ENCODE results near the gene PRKN. TPM values are rescaled to one million over a fixed set of nuclear protein-coding genes. Genes with fewer than 3 reads are reported as not detected.

PRKN gene
- total RNA-seq, 2 experiments from 2014 or later, result 0.63 TPM; not detected in 1

GRCh38 chr6:161918109-161918531 lies 809.4 kb downstream of the PRKN start:
- no peak for ATAC-seq
- ChIA-PET POLR2A (no interaction called here), CTCF (no interaction called here)
- Mint-ChIP-seq H3K27ac (no peak overlapping the region), H3K4me3 (no peak overlapping the region), H3K27me3 (ENCODE audit: low read depth) (no peaks in the 10 kb centered on the region), H3K36me3 (ENCODE audit: low read depth) (no peaks in the 10 kb centered on the region), H3K9me3 (ENCODE audit: insufficient read depth) (no peaks in the 10 kb centered on the region), H3K4me1 (ENCODE audit: low read depth) (no peaks in the 10 kb centered on the region)
- no peak for DNase-seq

GRCh38 chr6:161917645-161918044 lies 809.9 kb downstream of the PRKN start:
- no peaks in the 10 kb centered on the region for H3K9me3 Mint-ChIP-seq (ENCODE audit: insufficient read depth)

GRCh38 chr6:161915456-161915964 lies 812.1 kb downstream of the PRKN start:
- H3K36me3 Mint-ChIP-seq (ENCODE audit: low read depth), result no peaks in the 10 kb centered on the region
- CTCF ChIA-PET, result no interaction called here
- H3K9me3 Mint-ChIP-seq (ENCODE audit: insufficient read depth), result no peaks in the 10 kb centered on the region
- no peak overlapping the region for H3K27ac Mint-ChIP-seq
- H3K27me3 Mint-ChIP-seq (ENCODE audit: low read depth), result no peaks in the 10 kb centered on the region
- no peaks in the 10 kb centered on the region for H3K4me1 Mint-ChIP-seq (ENCODE audit: low read depth)
- ATAC-seq, result no peak
- POLR2A ChIA-PET, result no interaction called here
- H3K4me3 Mint-ChIP-seq, result no peak overlapping the region
- no peak for DNase-seq

More at GRCh38 chr6:161917645-161918044, 809.9 kb downstream of the PRKN start:
- Mint-ChIP-seq H3K4me1 (ENCODE audit: low read depth) (no peaks in the 10 kb centered on the region), H3K4me3 (no peak overlapping the region), H3K27me3 (ENCODE audit: low read depth) (no peaks in the 10 kb centered on the region), H3K27ac (no peak overlapping the region), H3K36me3 (ENCODE audit: low read depth) (no peaks in the 10 kb centered on the region)
- ChIA-PET POLR2A (no interaction called here), CTCF (no interaction called here)
- no peak for ATAC-seq
- DNase-seq, result no peak

- ATAC-seq, result no peak
- no peaks in the 10 kb centered on the region for H3K4me1 Mint-ChIP-seq (ENCODE audit: low read depth)
- ChIA-PET CTCF (no interaction called here), POLR2A (no interaction called here)
- H3K36me3 Mint-ChIP-seq (ENCODE audit: low read depth), result no peaks in the 10 kb centered on the region
- DNase-seq, result no peak
- no peaks in the 10 kb centered on the region for H3K9me3 Mint-ChIP-seq (ENCODE audit: insufficient read depth)
- H3K27me3 Mint-ChIP-seq (ENCODE audit: low read depth), result no peaks in the 10 kb centered on the region
- no peak overlapping the region for H3K4me3 Mint-ChIP-seq
- no peak overlapping the region for H3K27ac Mint-ChIP-seq
Observed at GRCh38 chr6:161908872-161909271, 818.7 kb downstream of the PRKN start.

- ChIA-PET POLR2A (no interaction called here), CTCF (no interaction called here)
- Mint-ChIP-seq H3K9me3 (ENCODE audit: insufficient read depth) (no peaks in the 10 kb centered on the region), H3K27me3 (ENCODE audit: low read depth) (no peaks in the 10 kb centered on the region), H3K4me1 (ENCODE audit: low read depth) (no peaks in the 10 kb centered on the region), H3K27ac (no peak overlapping the region), H3K4me3 (no peak overlapping the region), H3K36me3 (ENCODE audit: low read depth) (no peaks in the 10 kb centered on the region)
- DNase-seq (no peak), ATAC-seq (no peak)
Observed at GRCh38 chr6:161906571-161906970, 821.0 kb downstream of the PRKN start.

- no peak overlapping the region for H3K27ac Mint-ChIP-seq
- H3K9me3 Mint-ChIP-seq (ENCODE audit: insufficient read depth), result no peaks in the 10 kb centered on the region
- CTCF ChIA-PET, result no interaction called here
- POLR2A ChIA-PET, result no interaction called here
- H3K4me3 Mint-ChIP-seq, result no peak overlapping the region
- ATAC-seq (no peak), DNase-seq (no peak)
- H3K4me1 Mint-ChIP-seq (ENCODE audit: low read depth), result no peaks in the 10 kb centered on the region
- no peaks in the 10 kb centered on the region for H3K27me3 Mint-ChIP-seq (ENCODE audit: low read depth)
- no peaks in the 10 kb centered on the region for H3K36me3 Mint-ChIP-seq (ENCODE audit: low read depth)
Observed at GRCh38 chr6:161903584-161904212, 823.9 kb downstream of the PRKN start.

GRCh38 chr6:161901740-161902426 lies 825.7 kb downstream of the PRKN start:
- ChIA-PET POLR2A (no interaction called here), CTCF (no interaction called here)
- Mint-ChIP-seq H3K4me1 (ENCODE audit: low read depth) (no peaks in the 10 kb centered on the region), H3K27ac (no peak overlapping the region), H3K36me3 (ENCODE audit: low read depth) (no peaks in the 10 kb centered on the region), H3K27me3 (ENCODE audit: low read depth) (no peaks in the 10 kb centered on the region), H3K4me3 (no peak overlapping the region), H3K9me3 (ENCODE audit: insufficient read depth) (no peaks in the 10 kb centered on the region)
- DNase-seq, result no peak
- no peak for ATAC-seq

- Mint-ChIP-seq H3K27me3 (ENCODE audit: low read depth) (no peaks in the 10 kb centered on the region), H3K4me1 (ENCODE audit: low read depth) (no peaks in the 10 kb centered on the region), H3K36me3 (ENCODE audit: low read depth) (no peaks in the 10 kb centered on the region), H3K9me3 (ENCODE audit: insufficient read depth) (no peaks in the 10 kb centered on the region), H3K27ac (no peak overlapping the region), H3K4me3 (no peak overlapping the region)
- no peak for ATAC-seq
- ChIA-PET CTCF (no interaction called here), POLR2A (no interaction called here)
- DNase-seq, result no peak
Observed at GRCh38 chr6:161894436-161894835, 833.1 kb downstream of the PRKN start.

- ChIA-PET CTCF (no interaction called here), POLR2A (no interaction called here)
- Mint-ChIP-seq H3K27ac (no peak overlapping the region), H3K4me3 (no peak overlapping the region), H3K9me3 (ENCODE audit: insufficient read depth) (no peaks in the 10 kb centered on the region), H3K27me3 (ENCODE audit: low read depth) (no peaks in the 10 kb centered on the region), H3K36me3 (ENCODE audit: low read depth) (no peaks in the 10 kb centered on the region), H3K4me1 (ENCODE audit: low read depth) (no peaks in the 10 kb centered on the region)
- no peak for DNase-seq
- ATAC-seq, result no peak
Observed at GRCh38 chr6:161891542-161891941, 836.0 kb downstream of the PRKN start.

GRCh38 chr6:161890832-161891297 lies 836.7 kb downstream of the PRKN start:
- POLR2A ChIA-PET, result no interaction called here

GRCh38 chr6:161890133-161890831 lies 837.3 kb downstream of the PRKN start:
- ChIA-PET POLR2A (no interaction called here), CTCF (no interaction called here)
- DNase-seq, result no peak
- no peaks in the 10 kb centered on the region for H3K27me3 Mint-ChIP-seq (ENCODE audit: low read depth)
- H3K36me3 Mint-ChIP-seq (ENCODE audit: low read depth), result no peaks in the 10 kb centered on the region
- no peak overlapping the region for H3K4me3 Mint-ChIP-seq
- H3K4me1 Mint-ChIP-seq (ENCODE audit: low read depth), result no peaks in the 10 kb centered on the region
- ATAC-seq, result no peak
- no peak overlapping the region for H3K27ac Mint-ChIP-seq
- no peaks in the 10 kb centered on the region for H3K9me3 Mint-ChIP-seq (ENCODE audit: insufficient read depth)

More at GRCh38 chr6:161890832-161891297, 836.7 kb downstream of the PRKN start:
- Mint-ChIP-seq H3K27ac (no peak overlapping the region), H3K9me3 (ENCODE audit: insufficient read depth) (no peaks in the 10 kb centered on the region), H3K36me3 (ENCODE audit: low read depth) (no peaks in the 10 kb centered on the region), H3K27me3 (ENCODE audit: low read depth) (no peaks in the 10 kb centered on the region), H3K4me3 (no peak overlapping the region), H3K4me1 (ENCODE audit: low read depth) (no peaks in the 10 kb centered on the region)
- CTCF ChIA-PET, result no interaction called here
- ATAC-seq (no peak), DNase-seq (no peak)

GRCh38 chr6:161889324-161889723 lies 838.2 kb downstream of the PRKN start:
- H3K4me3 Mint-ChIP-seq, result no peak overlapping the region
- ChIA-PET CTCF (no interaction called here), POLR2A (no interaction called here)
- H3K27ac Mint-ChIP-seq, result no peak overlapping the region
- DNase-seq, result no peak
- H3K4me1 Mint-ChIP-seq (ENCODE audit: low read depth), result no peaks in the 10 kb centered on the region
- no peaks in the 10 kb centered on the region for H3K36me3 Mint-ChIP-seq (ENCODE audit: low read depth)
- no peaks in the 10 kb centered on the region for H3K9me3 Mint-ChIP-seq (ENCODE audit: insufficient read depth)
- ATAC-seq, result no peak
- no peaks in the 10 kb centered on the region for H3K27me3 Mint-ChIP-seq (ENCODE audit: low read depth)

Data from activated CD8-positive, alpha-beta T cell treated with anti-CD3 and anti-CD28 coated beads, Interleukin-2, amount 10 ng/mL, durations not matched to agents 7 days and 5 days (primary cell).